Heart left ventricle (tissue), 16 donors: ENCODE measurements around the gene GCG. TPM values are rescaled to one million over a fixed set of nuclear protein-coding genes. Genes with fewer than 3 reads are reported as not detected.

ENCODE experiments used
- ATAC-seq, 4 donors: fragments of 200-7000 bp; cut with Tn5 transposase; one replicate each; pipeline ENCODE4 v1.9.1; 2020 to 2022; ENCODE audit warnings: moderate library complexity in 4 of 4, mild to moderate bottlenecking in 3 of 4, moderate number of reproducible peaks in 1 of 4
- DNase-seq, 5 donors: peaks; one replicate each; pipeline ENCODE4 v3.0.0-alpha.2; 2020
- H3K27ac ChIP-seq, 12 donors: fragments of 200-600 bp; sonication (generic) in 4 of 12; one replicate each; pipeline versions ENCODE4 v1.5.0 to v1.8.0; 2016 to 2022; ENCODE audit warnings: mild to moderate bottlenecking in 2 of 12
- H3K27me3 ChIP-seq, 9 donors: fragments of 200-600 bp; sonication (generic) in 2 of 9; one replicate each; pipeline versions ENCODE4 v1.5.1 to v1.8.0; 2016 to 2022; ENCODE audit warnings: mild to moderate bottlenecking in 3 of 9
- H3K36me3 ChIP-seq, 9 donors: fragments of 200-600 bp; sonication (generic) in 2 of 9; one replicate each; pipeline versions ENCODE4 v1.5.0 to v1.8.0; 2018 to 2022; ENCODE audit warnings: mild to moderate bottlenecking in 2 of 9
- H3K4me1 ChIP-seq, 12 donors: fragments of 200-600 bp; sonication (generic) in 4 of 12; one replicate each; pipeline versions ENCODE4 v1.5.0 to v1.8.0; 2016 to 2022; ENCODE audit warnings: mild to moderate bottlenecking in 3 of 12
- H3K4me3 ChIP-seq, 12 donors: fragments of 200-600 bp; sonication (generic) in 4 of 12; one replicate each; pipeline versions ENCODE4 v1.5.0 to v1.8.0; 2017 to 2022; ENCODE audit warnings: mild to moderate bottlenecking in 9 of 12, moderate library complexity in 4 of 12
- H3K9me3 ChIP-seq, 12 donors: fragments of 200-600 bp; sonication (generic) in 4 of 12; one replicate each; pipeline versions ENCODE4 v1.5.0 to v1.8.0; 2016 to 2022; ENCODE audit warnings: mild to moderate bottlenecking in 1 of 12
- POLR2A ChIP-seq, 2 donors: fragments of 450-650 bp; IDR thresholded peaks; one replicate each; pipeline ENCODE4 v1.6.1; 2017; ENCODE audit warnings: antibody characterized with exemption in 2 of 2, mild to moderate bottlenecking in 2 of 2, moderate library complexity in 2 of 2
- WGBS, 4 donors: extraction: QIAGEN DNeasy Blood & Tissue Kit in 2 of 4; methylation state at CpG; one replicate each; pipeline versions ENCODE4 v1.1.5 to v1.1.7; 2013 to 2018; 5-methylcytosine and 5-hydroxymethylcytosine counted together
- intact Hi-C, 10 donors: fragments of 100-400 bp; cut with DNase I; formaldehyde crosslinking; loops; one replicate each; pipeline versions ENCODE4 v1.11.1 to v1.14.2; 2022
- polyA plus RNA-seq, 2 donors: library from polyadenylated mRNA; stranded (reverse); fragments of 200-250 nt; gene quantifications; one replicate each; pipeline ENCODE4 v1.2.3, GENCODE V29; 2013
- total RNA-seq, 9 donors: library from RNA; depleted of rRNA in 2 of 9; stranded (reverse); fragments of >200 nt in 2 of 9; fragmentation: NEBNext Ultra II Directional in 3 of 9; extraction: Animal tissue kit (Norgen Biotek cat#: 25700) in 3 of 9; gene quantifications; one replicate each; pipeline versions ENCODE4 v1.1.0 to v1.2.4, GENCODE V29; 2016 to 2023
- TF ChIP-seq, protein P1 (sequence below), 12 donors: fragments of 200-600 bp; sonication (generic) in 4 of 12; IDR thresholded peaks; one replicate each; pipeline versions ENCODE4 v1.5.0 to v1.8.0; 2018 to 2022; ENCODE audit warnings: antibody characterized with exemption in 12 of 12, mild to moderate bottlenecking in 5 of 12
- donor health status: ischemic (EF 13 %, LVEDD 7.1; RV severe dilation, severe dysfunction).
- donor health status: healthy with polysubstance abuse.
- donor health status: DM: no; HTN: yes; CAD: no.
- donor health status: DM: no; HTN: no; CAD: no.
- donor health status: ischemic (EF 25% LVEDD 6.9; RV normal size, moderate dysfunction).
- donor health status: ischemic (EF 25% LVEDD 5.7; RV mildly dilated, moderate dysfunction).
- donor health status: healthy.
- donor health status: DM: yes; HTN: yes; CAD: no.
- donor health status: ischemic (EF 35%, LVEDD 5.7; RV mildly dilated, moderate dysfunction).
- donor health status: nonischemic (EF 11% LVEDD 7.7; RV severe dilation, severe dysfunction).
- donor health status: DM: yes; HTN: yes; CAD: no.
- donor health status: PGD.
- donor health status: ischemic (EF 29% LVEDD 5.4; RV normal size, mild dysfunction).
- donor health status: nonischemic (EF 23%, LVEDD 6.1; RV moderate dilation, normal function).

The GCG gene
- total and polyA plus RNA-seq, 11 donors, result not detected

DNA sequence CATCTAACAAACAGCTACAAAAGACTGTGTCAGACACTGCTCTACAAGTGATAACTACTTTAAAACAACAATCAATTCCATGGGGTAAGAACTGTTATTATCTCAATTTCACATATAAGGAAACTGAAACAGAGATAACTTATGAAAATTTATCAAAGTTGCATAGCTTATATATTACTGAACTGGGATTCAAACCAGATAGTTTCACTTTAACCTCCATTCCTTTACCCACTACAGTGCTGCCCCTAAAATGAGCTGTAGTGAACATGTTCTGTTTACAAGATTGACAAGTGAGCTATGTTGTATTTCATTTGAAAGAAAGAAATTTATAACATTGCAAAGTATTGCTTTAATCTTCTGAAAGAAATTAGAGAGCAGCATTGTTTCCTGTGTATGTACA, 14.1 kb upstream of the GCG start:
- Histone ChIP-seq H3K27me3 (no peaks in the 10 kb centered on the region), H3K27ac (no peak overlapping the region), H3K4me1 (no peaks in the 10 kb centered on the region), H3K4me3 (no peak overlapping the region), H3K9me3 (no peaks in the 10 kb centered on the region), H3K36me3 (peaks cover 0 to 6% (median 0%) of the 10 kb centered on the region in 9 donors)
- TF ChIP-seq, protein P1, sequence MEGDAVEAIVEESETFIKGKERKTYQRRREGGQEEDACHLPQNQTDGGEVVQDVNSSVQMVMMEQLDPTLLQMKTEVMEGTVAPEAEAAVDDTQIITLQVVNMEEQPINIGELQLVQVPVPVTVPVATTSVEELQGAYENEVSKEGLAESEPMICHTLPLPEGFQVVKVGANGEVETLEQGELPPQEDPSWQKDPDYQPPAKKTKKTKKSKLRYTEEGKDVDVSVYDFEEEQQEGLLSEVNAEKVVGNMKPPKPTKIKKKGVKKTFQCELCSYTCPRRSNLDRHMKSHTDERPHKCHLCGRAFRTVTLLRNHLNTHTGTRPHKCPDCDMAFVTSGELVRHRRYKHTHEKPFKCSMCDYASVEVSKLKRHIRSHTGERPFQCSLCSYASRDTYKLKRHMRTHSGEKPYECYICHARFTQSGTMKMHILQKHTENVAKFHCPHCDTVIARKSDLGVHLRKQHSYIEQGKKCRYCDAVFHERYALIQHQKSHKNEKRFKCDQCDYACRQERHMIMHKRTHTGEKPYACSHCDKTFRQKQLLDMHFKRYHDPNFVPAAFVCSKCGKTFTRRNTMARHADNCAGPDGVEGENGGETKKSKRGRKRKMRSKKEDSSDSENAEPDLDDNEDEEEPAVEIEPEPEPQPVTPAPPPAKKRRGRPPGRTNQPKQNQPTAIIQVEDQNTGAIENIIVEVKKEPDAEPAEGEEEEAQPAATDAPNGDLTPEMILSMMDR (IDR thresholded peaks at IDR 0.05), result no peak
- TF ChIP-seq POLR2A (IDR thresholded peaks at IDR 0.05), result no peak
- ATAC-seq, result no peak
- intact Hi-C loops, result no loop called here
- DNase-seq, result no peak

DNA sequence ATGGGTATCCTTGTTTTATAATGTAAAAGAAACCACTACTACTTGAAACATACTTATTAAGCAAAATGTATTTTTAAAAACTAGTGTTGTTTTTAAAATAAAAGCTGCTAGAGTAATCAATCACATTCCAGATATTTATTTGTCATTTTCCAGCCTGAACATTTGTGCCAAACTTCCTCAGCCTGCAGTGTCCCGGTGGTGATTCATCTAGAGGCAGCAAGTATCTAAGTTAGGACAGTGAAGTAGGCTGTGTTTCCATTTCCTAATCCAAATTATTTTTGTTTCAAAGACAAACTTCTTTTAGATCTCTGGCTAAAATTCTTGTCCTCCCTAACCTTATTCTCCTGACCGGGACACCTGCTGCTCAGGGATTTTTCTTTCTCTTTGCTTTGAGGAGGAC, 12.8 kb upstream of the GCG start:
- intact Hi-C loops, result no loop called here
- Histone ChIP-seq H3K4me3 (no peak overlapping the region), H3K36me3 (peaks cover 0 to 3% (median 0%) of the 10 kb centered on the region in 9 donors), H3K4me1 (no peaks in the 10 kb centered on the region), H3K9me3 (no peaks in the 10 kb centered on the region), H3K27me3 (no peaks in the 10 kb centered on the region), H3K27ac (no peak overlapping the region)
- no peak for DNase-seq
- no peak for ATAC-seq
- WGBS, 4 donors, result 76 to 83% (median 83%) methylated on average over 2 of the region's 2 CpGs
- no peak for TF ChIP-seq POLR2A (IDR thresholded peaks at IDR 0.05)
- TF ChIP-seq, protein P1 (IDR thresholded peaks at IDR 0.05), result no peak

- WGBS, 4 donors, result 87 to 90% (median 88%) methylated on average over 6 of the region's 6 CpGs
Observed at GRCh38 chr2:162159446-162159845, 7.4 kb upstream of the GCG start.

GRCh38 chr2:162156149-162156548, 4.1 kb upstream of the GCG start:
- 76 to 86% (median 80%) methylated on average over 3 of the region's 3 CpGs for WGBS, 4 donors
- no peak for DNase-seq
- intact Hi-C loops, result loop anchor here in 1 of 10 donors (5.0 kb wide), 1 partner anchor 141 kb away; no protein-coding TSS in a partner anchor

More at GRCh38 chr2:162159446-162159845, 7.4 kb upstream of the GCG start:
- H3K27ac ChIP-seq, result no peak overlapping the region
- no peak overlapping the region for H3K4me3 ChIP-seq
- no peak for DNase-seq
- no peaks in the 10 kb centered on the region for H3K9me3 ChIP-seq
- H3K36me3 ChIP-seq, result no peaks in the 10 kb centered on the region
- TF ChIP-seq, protein P1 (IDR thresholded peaks at IDR 0.05), result no peak
- no peak for TF ChIP-seq POLR2A (IDR thresholded peaks at IDR 0.05)
- H3K4me1 ChIP-seq, result no peaks in the 10 kb centered on the region
- H3K27me3 ChIP-seq, result no peaks in the 10 kb centered on the region
- no peak for ATAC-seq
- intact Hi-C loops, result loop anchor here in 1 of 10 donors (5.0 kb wide), 1 partner anchor 138 kb away; no protein-coding TSS in a partner anchor

More at GRCh38 chr2:162156149-162156548, 4.1 kb upstream of the GCG start:
- Histone ChIP-seq H3K4me3 (no peak overlapping the region), H3K27ac (no peak overlapping the region), H3K4me1 (no peaks in the 10 kb centered on the region), H3K36me3 (no peaks in the 10 kb centered on the region), H3K27me3 (peaks cover 0 to 4% (median 0%) of the 10 kb centered on the region in 9 donors), H3K9me3 (no peaks in the 10 kb centered on the region)
- no peak for TF ChIP-seq POLR2A (IDR thresholded peaks at IDR 0.05)
- TF ChIP-seq, protein P1 (IDR thresholded peaks at IDR 0.05), result no peak
- no peak for ATAC-seq
